Measurements from ENCODE around the gene PPP1R16B.

GRCh38 chr20:38864662-38865061 is 59.2 kb downstream of the PPP1R16B start:
- TF ChIP-seq ZNF274 (IDR thresholded peaks at IDR 0.05; ENCODE audit: low read depth, low read length) (no peak), YY1 (IDR thresholded peaks at IDR 0.05; ENCODE audit: insufficient read depth, insufficient read length) (no peak)

All from NT2/D1 (cell line).